A673 (cell line): ENCODE data around the gene PTGFRN.

Experiments used
- EZH2 ChIP-seq: fragments of 200-600 bp; sonication (generic); IDR thresholded peaks from 2 replicates; pipeline ENCODE4 v1.6.1; 2017; ENCODE audit warnings: borderline replicate concordance, low read depth, mild to moderate bottlenecking, mixed read lengths, antibody characterized with exemption, low read length; ENCODE audit not compliant: poor library complexity, severe bottlenecking
- TF ChIP-seq, protein P1 (sequence below): fragments of 300-800, 200-600 bp; sonication (generic); conservative IDR thresholded peaks from 2 replicates; pipeline ENCODE4 v1.5.1; 2017; ENCODE audit warnings: low read depth, mild to moderate bottlenecking, antibody characterized with exemption, low read length, moderate library complexity, mixed read lengths

DNA sequence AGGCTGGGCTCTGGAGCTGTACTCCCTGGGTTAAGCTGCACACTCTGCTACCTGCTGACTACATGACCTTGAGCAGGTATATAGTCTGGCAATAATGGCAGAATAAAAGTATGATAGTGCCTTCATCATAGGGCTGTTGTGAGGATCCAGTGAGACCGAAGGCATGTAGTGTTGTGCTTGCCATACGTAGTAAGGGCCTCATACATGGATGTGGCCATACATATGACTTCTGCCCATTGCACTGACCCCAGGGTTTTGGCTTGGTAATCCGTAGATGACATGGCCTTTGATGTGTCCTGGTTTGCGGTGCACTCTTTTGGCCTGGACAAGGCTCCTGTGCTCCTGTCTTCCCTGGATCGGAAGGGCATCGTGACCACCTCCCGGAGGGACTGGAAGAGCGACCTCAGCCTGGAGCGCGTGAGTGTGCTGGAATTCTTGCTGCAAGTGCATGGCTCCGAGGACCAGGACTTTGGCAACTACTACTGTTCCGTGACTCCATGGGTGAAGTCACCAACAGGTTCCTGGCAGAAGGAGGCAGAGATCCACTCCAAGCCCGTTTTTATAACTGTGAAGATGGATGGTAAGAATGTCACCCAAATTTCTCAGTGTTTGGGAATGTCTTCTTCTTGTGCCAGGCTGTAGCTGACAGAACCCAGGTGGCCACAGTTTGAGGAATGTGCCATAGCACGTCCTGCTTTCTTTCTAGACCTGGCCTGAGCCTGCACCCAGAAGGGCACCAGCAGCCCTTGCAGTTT is 74.9 kb downstream of the PTGFRN start:
- TF ChIP-seq, protein P1, sequence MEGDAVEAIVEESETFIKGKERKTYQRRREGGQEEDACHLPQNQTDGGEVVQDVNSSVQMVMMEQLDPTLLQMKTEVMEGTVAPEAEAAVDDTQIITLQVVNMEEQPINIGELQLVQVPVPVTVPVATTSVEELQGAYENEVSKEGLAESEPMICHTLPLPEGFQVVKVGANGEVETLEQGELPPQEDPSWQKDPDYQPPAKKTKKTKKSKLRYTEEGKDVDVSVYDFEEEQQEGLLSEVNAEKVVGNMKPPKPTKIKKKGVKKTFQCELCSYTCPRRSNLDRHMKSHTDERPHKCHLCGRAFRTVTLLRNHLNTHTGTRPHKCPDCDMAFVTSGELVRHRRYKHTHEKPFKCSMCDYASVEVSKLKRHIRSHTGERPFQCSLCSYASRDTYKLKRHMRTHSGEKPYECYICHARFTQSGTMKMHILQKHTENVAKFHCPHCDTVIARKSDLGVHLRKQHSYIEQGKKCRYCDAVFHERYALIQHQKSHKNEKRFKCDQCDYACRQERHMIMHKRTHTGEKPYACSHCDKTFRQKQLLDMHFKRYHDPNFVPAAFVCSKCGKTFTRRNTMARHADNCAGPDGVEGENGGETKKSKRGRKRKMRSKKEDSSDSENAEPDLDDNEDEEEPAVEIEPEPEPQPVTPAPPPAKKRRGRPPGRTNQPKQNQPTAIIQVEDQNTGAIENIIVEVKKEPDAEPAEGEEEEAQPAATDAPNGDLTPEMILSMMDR = no peak
- no peak for TF ChIP-seq EZH2
